ENCODE data around the gene GPATCH11.
A peak's percentile ranks its signal among the peaks of the same experiment; 100 is the strongest.

GPATCH11 gene

DNA sequence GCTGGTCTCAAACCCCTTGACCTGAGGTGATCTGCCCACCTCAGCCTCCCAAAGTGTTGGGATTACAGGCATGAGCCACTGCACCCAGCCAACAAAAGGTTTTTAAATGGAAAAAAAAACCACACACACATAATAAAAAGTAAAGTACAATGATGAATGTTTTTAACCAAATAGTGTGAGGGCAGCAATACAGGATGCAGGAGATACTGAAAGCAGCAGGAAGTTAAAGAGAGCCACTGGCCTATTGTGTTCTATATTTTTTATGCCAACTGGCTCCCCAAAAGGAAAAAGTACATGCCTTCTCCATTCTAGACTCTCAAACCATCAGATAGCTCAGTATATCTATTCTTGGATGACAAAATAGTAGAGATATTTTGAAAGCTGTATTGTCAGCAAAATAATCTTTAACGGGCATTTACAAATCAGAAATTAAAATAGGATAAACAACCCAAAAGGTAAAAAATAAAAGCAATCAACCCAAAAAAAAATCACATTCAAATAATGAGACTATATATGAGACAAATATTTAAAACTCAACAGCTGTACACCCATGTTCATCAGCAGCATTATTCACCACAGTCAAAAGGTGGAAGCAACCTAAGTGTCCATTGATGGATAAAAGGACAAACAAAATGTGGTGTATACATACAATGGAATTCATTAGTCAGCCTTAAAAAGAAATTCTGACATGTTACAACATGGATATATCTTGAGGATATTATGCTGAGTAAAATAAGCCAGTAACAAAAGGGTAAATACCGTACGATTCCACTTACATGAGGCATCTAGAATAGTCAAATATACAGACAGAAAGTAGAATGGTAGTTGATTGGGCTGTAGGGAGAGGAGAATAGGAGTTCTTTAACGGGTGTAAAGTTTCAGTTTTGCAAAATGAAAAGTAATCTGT is 26.2 kb downstream of the GPATCH11 start:
- no peak for DNase-seq

DNA sequence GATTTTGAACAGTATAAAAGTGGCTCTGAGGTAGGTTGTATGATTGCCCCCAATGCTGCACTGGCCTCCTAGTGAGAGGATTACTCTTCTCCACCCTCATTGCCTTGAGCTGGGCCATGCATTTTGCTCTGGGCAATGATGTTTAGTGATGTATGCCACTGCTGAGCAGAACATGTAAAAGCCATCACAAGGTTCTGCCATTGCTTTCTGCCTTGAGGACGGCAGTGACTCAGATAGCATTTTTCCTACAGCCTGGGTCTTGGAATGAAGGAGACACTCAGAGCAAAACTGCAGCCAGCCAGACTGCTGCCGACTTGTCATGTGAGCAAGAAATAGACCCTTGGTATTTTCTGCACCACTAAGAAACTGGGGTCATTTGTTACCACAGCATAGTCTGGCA is 27.6 kb downstream of the GPATCH11 start:
- DNase-seq, result no peak

DNA sequence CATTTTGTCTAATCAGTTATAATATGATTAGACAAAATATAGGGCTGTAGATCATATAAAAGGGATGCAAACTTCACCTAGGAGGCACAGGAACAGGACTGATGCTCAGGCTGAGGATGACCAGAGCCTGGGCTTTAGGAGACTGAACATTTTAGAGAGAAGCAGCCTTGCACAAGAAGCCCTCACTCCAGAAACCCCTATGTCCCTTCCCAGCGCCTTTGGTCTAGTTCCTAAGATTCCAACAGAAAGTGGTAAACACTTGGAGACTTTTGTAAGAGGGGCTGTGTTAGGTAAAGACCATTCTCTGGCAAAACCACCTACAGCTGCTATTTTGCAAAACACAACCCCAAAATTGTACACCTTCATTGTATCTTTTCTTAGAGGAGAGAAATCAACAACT is 33.2 kb downstream of the GPATCH11 start:
- no peak for DNase-seq

DNA sequence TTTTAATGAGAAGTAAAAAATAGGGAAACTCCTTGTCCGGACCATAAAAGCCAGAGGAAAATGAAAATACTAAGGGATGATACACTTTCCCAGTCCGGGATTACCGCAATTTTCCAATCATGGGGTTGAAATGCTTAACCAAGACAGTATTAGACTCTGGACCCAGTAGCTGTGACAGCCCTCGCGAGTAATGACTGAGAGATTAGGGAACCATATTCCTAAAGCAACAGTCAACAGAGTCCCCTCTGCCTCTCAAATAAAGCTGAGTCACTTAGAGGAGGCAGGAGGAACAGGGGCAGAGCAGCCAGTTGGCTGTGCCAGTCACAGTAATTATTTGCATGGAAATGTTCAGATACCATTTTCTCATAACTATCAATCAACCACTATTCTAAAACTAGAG is 34.8 kb downstream of the GPATCH11 start:
- DNase-seq, result no peak

DNA sequence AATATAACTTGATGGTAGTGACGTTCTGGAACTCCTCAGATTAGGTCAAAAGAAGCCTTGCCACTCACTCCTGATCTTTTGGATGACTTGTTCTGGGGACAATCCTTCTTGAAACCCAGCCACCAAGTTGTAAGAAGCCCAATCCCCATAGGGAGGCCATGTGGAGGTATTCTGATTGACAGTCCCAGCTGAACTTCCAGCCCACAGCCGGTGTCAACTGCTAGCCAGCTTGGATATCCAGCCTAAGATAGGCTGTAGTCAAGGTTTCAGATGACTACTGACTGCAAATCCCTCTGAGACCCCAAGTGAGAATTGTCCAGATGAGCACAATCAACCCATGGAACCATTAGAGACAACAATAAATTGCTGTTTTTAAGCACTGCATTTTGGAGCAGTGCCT is 41.1 kb downstream of the GPATCH11 start:
- DNase-seq, result no peak

DNA sequence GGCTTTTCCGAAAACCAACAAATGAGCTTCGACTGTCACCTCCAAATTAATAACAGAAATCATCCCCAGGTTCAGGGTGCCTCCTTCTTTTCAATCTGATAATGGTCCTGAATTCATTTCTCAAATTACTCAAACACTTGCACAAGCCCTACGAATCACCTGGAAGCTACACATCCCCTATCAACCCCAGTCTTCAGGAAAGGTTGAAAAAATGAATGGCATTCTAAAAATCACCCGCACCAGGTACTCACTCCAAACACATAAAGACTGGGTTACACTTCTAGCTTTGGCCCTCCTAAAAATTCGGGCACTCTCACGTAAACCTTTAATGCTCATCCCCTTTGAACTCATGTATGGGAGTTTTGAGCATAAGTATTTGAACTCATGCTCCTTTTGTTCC is 48.6 kb downstream of the GPATCH11 start:
- DNase-seq, result no peak

DNA sequence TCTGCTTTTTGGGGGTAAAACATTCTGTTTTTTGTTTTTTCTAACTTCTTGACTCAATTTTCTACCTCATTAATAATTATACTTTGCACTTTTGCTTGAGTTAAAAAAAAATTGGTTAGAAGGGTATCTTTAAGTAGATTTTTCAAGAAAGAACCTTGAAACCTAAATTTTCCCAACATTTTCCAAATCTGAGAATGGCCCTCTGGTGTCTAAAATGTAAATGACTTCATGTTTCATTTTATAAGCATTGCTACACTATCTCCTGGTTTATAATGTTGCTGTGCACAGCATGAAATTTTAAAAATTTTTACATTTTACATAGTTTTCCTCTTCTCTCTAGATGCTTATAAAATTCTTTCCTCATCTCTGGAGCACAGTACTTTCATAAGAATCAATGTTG is 58.2 kb downstream of the GPATCH11 start:
- no peak for DNase-seq

DNA sequence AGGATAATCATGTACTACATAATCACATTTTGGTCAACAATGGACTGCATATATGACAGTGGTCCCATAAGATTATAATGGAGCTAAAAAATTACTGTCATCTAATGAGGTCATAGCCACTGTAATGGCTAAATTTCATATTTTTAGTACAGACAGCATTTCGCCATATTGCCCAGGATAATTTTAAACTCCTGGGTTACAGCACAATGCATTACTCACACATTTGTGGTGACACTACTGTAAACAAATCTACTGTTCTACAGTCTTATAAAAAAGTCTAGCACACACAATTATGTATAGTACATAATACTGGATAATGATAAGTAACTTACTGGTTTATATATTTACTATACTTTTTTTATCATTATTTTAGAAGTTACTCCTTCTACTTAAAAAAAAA is 59.7 kb downstream of the GPATCH11 start:
- DNase-seq, result peak; percentile 87

DNA sequence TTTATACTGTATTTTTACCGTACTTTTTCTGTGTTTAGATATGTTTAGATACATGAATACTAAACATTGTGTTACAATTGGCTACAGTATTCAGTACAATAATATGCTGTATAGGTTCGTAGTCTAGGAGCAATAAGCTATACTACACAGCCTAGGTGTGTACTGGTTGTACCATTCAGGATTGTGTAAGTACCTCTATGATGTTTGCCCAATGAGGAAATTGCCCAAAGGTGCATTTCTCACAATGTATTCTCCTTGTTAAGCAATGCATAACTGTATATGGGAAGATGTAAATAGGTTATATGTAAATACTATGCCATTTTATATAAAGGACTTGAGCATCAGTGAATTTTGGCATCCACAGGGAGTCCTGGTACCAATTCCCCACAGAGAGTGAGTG is 61.7 kb downstream of the GPATCH11 start:
- DNase-seq, result no peak

DNA sequence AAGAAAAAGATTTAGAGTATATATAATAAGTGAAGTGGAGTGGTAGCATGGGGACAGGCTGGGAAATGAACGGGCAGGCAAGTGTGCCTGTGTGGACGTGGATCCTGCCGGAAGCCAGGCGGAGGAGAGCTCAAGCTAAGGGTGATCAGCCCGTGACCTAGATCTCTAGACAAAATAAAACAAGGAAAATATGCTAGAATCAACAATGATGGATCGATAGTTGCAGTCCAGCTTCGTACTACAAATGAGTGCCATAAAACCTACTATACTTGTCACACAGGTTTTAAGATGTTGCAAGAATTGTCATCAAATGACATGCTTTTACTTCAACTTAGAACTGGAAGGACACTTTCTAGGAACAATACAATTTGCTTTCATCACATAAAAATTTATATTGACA is 64.0 kb downstream of the GPATCH11 start:
- DNase-seq, result no peak
